Endothelial cell of umbilical vein (primary cell): ENCODE data around the gene ZNF516. TPM values are rescaled to one million over a fixed set of nuclear protein-coding genes. Genes with fewer than 3 reads are reported as not detected.

Source experiments
- BruUV-seq: library from RNA; stranded (reverse); fragments of 400-500 nt; replicated peaks from 2 replicates; lab custom pipeline; 2021; lab: Mats Ljungman, UMichigan
- CTCF ChIA-PET: fragments of 300-600, 350-600 bp; sonication (Branson Sonifier 250); formaldehyde crosslinking; loops from one replicate; lab custom pipeline; 2021; ENCODE audit warnings: antibody characterized with exemption, inconsistent platforms; lab: Charles Lee
- POLR2A ChIA-PET: fragments of 300-600, 350-600 bp; sonication (Branson Sonifier 250); formaldehyde crosslinking; loops from one replicate; lab custom pipeline; 2021; ENCODE audit warnings: antibody characterized with exemption, inconsistent platforms; lab: Charles Lee
- DNase-seq: peaks from one replicate; pipeline ENCODE4 v3.0.0-alpha.2; 2011; ENCODE audit warnings: low read depth, low spot score
- FAIRE-seq: peaks from 2 replicates; lab custom pipeline; 2011; peaks lifted over from hg19 to GRCh38; lab: Jason Lieb, UNC
- H2AFZ ChIP-seq: 2 replicates; pipeline ENCODE4 v1.6.0; 2012; ENCODE audit warnings: low read depth, low read length, control low read depth, inconsistent platforms
- H3K27ac ChIP-seq: 2 replicates; pipeline ENCODE4 v1.5.1; 2011; ENCODE audit warnings: low read depth, mild to moderate bottlenecking, control low read depth, low read length, moderate library complexity; ENCODE audit not compliant: insufficient read depth
- H3K27me3 ChIP-seq, 2 experiments: 2 replicates each; pipeline versions ENCODE4 v1.6.0 to v1.6.1; 2011; ENCODE audit warnings: low read length in 2 of 2, mixed read lengths in 1 of 2; ENCODE audit not compliant: control insufficient read depth in 2 of 2, insufficient read depth in 2 of 2
- H3K36me3 ChIP-seq, 2 experiments: 2 replicates in 1 of 2; 3 replicates in 1 of 2; pipeline ENCODE4 v1.5.1; 2011; ENCODE audit warnings: low read length in 2 of 2, mild to moderate bottlenecking in 1 of 2, moderate library complexity in 1 of 2; ENCODE audit not compliant: control insufficient read depth in 2 of 2, insufficient read depth in 2 of 2; ENCODE audit errors: extremely low read depth in 1 of 2
- H3K4me1 ChIP-seq: 3 replicates; pipeline ENCODE4 v1.5.1; 2011; ENCODE audit warnings: mild to moderate bottlenecking, low read length; ENCODE audit not compliant: control insufficient read depth, insufficient read depth; ENCODE audit errors: extremely low read depth
- H3K4me2 ChIP-seq: 2 replicates; pipeline ENCODE4 v1.6.1; 2011; ENCODE audit warnings: low read length, control low read depth, mixed read lengths; ENCODE audit not compliant: insufficient read depth
- H3K4me3 ChIP-seq, 3 experiments: fragments of 200-600 bp in 1 of 3; sonication (generic), shearing (Covaris generic) in 1 of 3; replicated peaks in 1 of 3; 2 replicates each; pipeline ENCODE4 v1.5.1; 2011 to 2016; ENCODE audit warnings: control low read depth in 3 of 3, low read length in 3 of 3, mild to moderate bottlenecking in 2 of 3, inconsistent platforms in 1 of 3, low read depth in 1 of 3, moderate library complexity in 1 of 3; ENCODE audit not compliant: insufficient read depth in 1 of 3
- H3K79me2 ChIP-seq: 2 replicates; pipeline ENCODE4 v1.6.0; 2012; ENCODE audit warnings: low read length, inconsistent platforms; ENCODE audit not compliant: control insufficient read depth, insufficient read depth
- H3K9ac ChIP-seq: replicated peaks from 2 replicates; pipeline ENCODE3; 2011; ENCODE audit warnings: low read length, control low read depth; ENCODE audit not compliant: insufficient read depth; ENCODE audit errors: extremely low read depth
- H3K9me1 ChIP-seq: replicated peaks from 3 replicates; pipeline ENCODE4 v1.6.0; 2011; ENCODE audit warnings: mild to moderate bottlenecking, low read length; ENCODE audit not compliant: control insufficient read depth, insufficient read depth; ENCODE audit errors: extremely low read depth
- H3K9me3 ChIP-seq: replicated peaks from 2 replicates; pipeline ENCODE4 v1.5.1; 2012; ENCODE audit warnings: low read length, inconsistent platforms; ENCODE audit not compliant: control insufficient read depth, insufficient read depth
- H4K20me1 ChIP-seq: replicated peaks from 2 replicates; pipeline ENCODE3; 2011; ENCODE audit warnings: mild to moderate bottlenecking, low read length; ENCODE audit not compliant: control insufficient read depth, insufficient read depth; ENCODE audit errors: extremely low read depth
- FOS ChIP-seq: IDR thresholded peaks from 2 replicates; pipeline ENCODE4 v1.6.1; 2011; ENCODE audit warnings: mild to moderate bottlenecking, low read length, moderate library complexity, borderline replicate concordance; ENCODE audit not compliant: insufficient read depth
- JUN ChIP-seq: IDR thresholded peaks from 2 replicates; pipeline ENCODE4 v1.6.1; 2011; ENCODE audit warnings: borderline replicate concordance, low read depth; ENCODE audit not compliant: insufficient read length, insufficient read depth
- dilution Hi-C: fragments of 300-500 bp; cut with MboI; formaldehyde crosslinking; loops from one replicate; pipeline ENCODE4 v1.15.0; 2019; ENCODE audit warnings: low sequenced_read_pairs; ENCODE audit not compliant: extremely low pct_ligation_motif_present
- intact Hi-C: fragments of 100-400 bp; cut with micrococcal nuclease; formaldehyde crosslinking; loops from one replicate; pipeline ENCODE4 v1.10.0; 2022
- polyA plus RNA-seq, 4 experiments: library from polyadenylated mRNA; depleted of rRNA in 3 of 4; stranded (reverse) in 3 of 4; unstranded in 1 of 4; fragments of >200 nt; gene quantifications; 2 replicates each; pipeline versions ENCODE4 v1.2.1 to v1.2.3, GENCODE V29; 2011 to 2012; ENCODE audit warnings: missing spikeins in 1 of 4
- total RNA-seq: library from RNA; stranded (reverse); gene quantifications from 2 replicates; pipeline ENCODE4 v1.2.3, GENCODE V29; 2021
- TF ChIP-seq, protein P1 (sequence below), 2 donors: IDR thresholded peaks; 1 replicate in 1 of 2; 2 replicates in 1 of 2; pipeline ENCODE4 v1.5.1; 2011; ENCODE audit warnings: low read length in 2 of 2, mild to moderate bottlenecking in 2 of 2, moderate library complexity in 2 of 2, control low read depth in 1 of 2, inconsistent platforms in 1 of 2, low read depth in 1 of 2; ENCODE audit not compliant: insufficient read depth in 1 of 2; ENCODE audit errors: extremely low read depth in 1 of 2
- TF ChIP-seq, protein P2 (sequence below): IDR thresholded peaks from 2 replicates; pipeline ENCODE4 v1.6.1; 2011; ENCODE audit not compliant: insufficient read depth, insufficient read length

Gene ZNF516
- total and polyA plus RNA-seq, 2 donors (not counting 3 experiments of a cell fraction or from before 2014, with no cell fraction given), result 3.6 to 19.1 TPM

DNA sequence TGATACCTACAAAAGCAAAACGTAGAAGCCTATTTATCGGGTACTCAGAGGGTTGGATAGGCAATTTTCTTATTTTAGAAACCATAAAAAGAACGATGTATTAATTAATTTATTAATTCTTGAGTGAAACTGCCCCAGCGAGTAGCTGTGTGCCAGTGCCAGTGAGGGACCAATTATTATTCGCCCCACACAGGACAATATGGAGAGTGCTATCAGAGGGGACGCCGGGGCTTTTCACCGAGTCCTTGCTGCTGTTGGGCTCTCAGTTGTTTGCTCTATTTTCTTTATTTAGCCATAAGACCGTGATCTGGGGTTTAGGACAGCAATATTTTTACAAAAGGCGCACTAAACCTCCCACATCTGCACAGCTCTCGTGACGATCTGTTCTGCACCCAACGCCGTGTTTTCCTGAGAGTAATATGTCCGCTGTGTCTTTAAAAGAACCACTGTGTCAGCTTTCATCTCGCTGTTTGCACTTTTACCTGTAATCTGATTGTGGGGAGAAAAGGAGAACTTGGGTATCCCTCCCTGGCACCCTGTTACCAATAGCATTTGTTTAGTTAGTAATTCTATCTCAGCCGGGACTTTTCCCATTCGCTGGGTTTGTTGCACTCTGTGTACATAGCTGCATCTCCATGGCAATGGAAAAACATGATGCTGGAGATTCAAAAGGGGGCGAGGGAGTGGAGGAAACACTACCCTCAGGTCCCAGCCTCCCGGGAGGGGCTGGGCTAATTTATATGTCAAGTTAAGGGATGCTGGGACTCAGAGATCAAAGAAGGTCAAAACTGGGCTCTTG is 30.1 kb upstream of the ZNF516 start:
- POLR2A ChIA-PET, result no interaction called here
- no peak for TF ChIP-seq JUN
- TF ChIP-seq, protein P1, sequence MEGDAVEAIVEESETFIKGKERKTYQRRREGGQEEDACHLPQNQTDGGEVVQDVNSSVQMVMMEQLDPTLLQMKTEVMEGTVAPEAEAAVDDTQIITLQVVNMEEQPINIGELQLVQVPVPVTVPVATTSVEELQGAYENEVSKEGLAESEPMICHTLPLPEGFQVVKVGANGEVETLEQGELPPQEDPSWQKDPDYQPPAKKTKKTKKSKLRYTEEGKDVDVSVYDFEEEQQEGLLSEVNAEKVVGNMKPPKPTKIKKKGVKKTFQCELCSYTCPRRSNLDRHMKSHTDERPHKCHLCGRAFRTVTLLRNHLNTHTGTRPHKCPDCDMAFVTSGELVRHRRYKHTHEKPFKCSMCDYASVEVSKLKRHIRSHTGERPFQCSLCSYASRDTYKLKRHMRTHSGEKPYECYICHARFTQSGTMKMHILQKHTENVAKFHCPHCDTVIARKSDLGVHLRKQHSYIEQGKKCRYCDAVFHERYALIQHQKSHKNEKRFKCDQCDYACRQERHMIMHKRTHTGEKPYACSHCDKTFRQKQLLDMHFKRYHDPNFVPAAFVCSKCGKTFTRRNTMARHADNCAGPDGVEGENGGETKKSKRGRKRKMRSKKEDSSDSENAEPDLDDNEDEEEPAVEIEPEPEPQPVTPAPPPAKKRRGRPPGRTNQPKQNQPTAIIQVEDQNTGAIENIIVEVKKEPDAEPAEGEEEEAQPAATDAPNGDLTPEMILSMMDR (IDR thresholded peaks at IDR 0.05; ENCODE audit: extremely low read depth in 1 of 2, insufficient read depth in 1 of 2, low read depth in 1 of 2, low read length in 2 of 2), result no peak
- TF ChIP-seq FOS, result no peak
- TF ChIP-seq, protein P2, sequence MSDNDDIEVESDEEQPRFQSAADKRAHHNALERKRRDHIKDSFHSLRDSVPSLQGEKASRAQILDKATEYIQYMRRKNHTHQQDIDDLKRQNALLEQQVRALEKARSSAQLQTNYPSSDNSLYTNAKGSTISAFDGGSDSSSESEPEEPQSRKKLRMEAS, result no peak
- no peak overlapping the region for H3K9ac ChIP-seq
- H3K4me2 ChIP-seq, result no peak overlapping the region
- no peak overlapping the region for H3K27ac ChIP-seq
- no TSS peak for BruUV-seq
- FAIRE-seq (no peak), DNase-seq (no peak)
- no peaks in the 10 kb centered on the region for H3K9me3 ChIP-seq
- no peak overlapping the region for H3K4me3 ChIP-seq
- H2AFZ ChIP-seq, result no peak overlapping the region
- peaks cover 6 to 39% of the 10 kb centered on the region in 2 experiments for H3K27me3 ChIP-seq
- H3K79me2 ChIP-seq, result no peaks in the 10 kb centered on the region
- dilution Hi-C loops, result no loop called here
- H3K4me1 ChIP-seq, result no peaks in the 10 kb centered on the region
- no peaks in the 10 kb centered on the region for H3K36me3 ChIP-seq
- H3K9me1 ChIP-seq, result no peaks in the 10 kb centered on the region
- intact Hi-C loops, result no loop called here
- H4K20me1 ChIP-seq, result no peaks in the 10 kb centered on the region
- CTCF ChIA-PET, result no interaction called here
